Stimulated activated naive CD8-positive, alpha-beta T cell treated with anti-CD3 and anti-CD28 coated beads, Interleukin-15, Interleukin-2, amounts not matched to agents 100 U/mL and 50 U/mL, for 24 hours (primary cell): ENCODE results near the gene GATAD1.
"Not testable (repeated sequence)": the region's sequence is repeated elsewhere in the genome, so short reads cannot be mapped to it uniquely, and the experiment has no call there.

Experiments used
- ATAC-seq: fragments of 150-1000 bp; cut with Tn5 transposase; one replicate; pipeline ENCODE4 v1.10.0; 2021
- DNase-seq: peaks from one replicate; pipeline ENCODE4 v3.0.0; 2021

Gene GATAD1, protein sequence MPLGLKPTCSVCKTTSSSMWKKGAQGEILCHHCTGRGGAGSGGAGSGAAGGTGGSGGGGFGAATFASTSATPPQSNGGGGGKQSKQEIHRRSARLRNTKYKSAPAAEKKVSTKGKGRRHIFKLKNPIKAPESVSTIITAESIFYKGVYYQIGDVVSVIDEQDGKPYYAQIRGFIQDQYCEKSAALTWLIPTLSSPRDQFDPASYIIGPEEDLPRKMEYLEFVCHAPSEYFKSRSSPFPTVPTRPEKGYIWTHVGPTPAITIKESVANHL

DNA sequence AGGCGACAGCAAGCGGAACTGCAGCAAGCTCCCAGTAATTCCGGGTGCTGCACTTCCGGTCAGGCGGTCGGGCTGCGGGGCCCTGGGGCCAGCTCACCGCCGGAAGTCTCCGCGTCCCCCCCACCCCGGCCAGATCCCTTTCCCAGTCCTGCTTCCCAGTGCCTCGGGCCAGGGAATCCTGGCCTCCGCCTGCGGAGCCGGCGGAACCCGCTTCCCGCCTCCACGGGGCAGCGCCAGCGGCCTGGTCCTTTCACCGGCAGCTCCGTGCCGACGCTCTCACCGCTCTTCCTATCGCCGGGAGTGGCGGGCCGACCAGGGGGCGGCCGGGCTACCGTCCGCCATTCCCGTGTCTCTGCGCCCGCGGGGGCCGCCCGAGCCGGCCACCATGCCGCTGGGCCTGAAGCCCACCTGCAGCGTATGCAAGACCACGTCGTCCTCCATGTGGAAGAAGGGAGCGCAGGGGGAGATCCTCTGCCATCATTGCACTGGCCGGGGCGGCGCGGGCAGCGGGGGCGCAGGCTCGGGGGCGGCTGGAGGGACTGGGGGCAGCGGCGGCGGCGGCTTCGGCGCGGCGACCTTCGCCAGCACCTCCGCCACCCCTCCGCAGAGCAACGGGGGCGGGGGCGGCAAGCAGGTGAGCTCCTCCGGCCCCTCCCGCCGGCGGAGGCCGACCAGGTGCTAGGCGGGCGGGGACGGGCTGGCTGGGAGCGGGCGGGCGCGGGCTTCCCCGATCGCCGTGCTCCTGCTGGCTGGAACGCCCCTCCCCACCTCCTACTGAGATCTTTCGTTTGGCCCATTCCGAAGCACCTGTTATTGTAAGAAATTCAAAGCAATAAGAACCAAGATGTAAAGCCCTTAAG lies at the start of gene GATAD1:
Gene GATAD1, plus strand, starts transcription at position 138 of the 860 bp plus-strand sequence. Its CDS starts 248 bp downstream, at position 386.
- ATAC-seq = peak; percentile 89
- DNase-seq = peak; percentile 87

DNA sequence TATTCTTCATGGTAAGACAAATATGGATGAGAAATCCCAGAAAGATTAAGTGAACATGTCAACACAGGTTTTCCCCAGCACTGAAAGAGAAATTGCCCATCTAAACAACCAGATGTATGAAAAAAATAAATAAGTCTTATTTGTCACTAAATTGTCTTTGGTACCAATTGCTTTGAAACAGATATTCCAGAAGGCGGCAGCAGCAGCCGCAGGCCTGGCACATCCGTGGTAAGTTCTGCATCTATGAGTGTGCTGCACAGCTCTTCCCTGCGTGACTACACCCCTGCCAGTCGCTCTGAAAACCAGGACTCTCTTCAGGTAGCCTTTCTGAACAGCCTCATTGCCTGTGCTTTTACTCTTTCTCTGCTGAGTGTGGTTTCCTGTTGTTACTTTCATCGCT lies 49.7 kb upstream of the GATAD1 start:
- no peak for ATAC-seq
- no peak for DNase-seq

DNA sequence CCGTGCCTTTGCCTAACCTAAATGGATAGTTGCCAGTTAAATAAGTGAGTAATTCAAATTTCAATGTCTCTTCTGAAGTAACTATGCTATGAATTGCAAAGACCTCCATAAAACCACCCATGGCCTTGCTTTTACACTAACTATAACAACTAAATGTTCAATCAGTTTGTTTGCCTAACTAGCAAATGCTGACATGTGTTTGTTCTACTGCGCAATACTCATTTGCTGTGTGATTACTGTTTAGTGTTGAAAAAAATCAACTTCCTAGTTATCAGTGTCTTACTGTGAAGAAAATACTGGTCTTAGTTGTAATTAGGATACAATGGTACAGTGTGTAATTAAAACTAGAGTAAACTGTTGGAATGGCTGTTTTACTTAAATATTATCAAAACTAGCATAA lies 47.3 kb upstream of the GATAD1 start:
- ATAC-seq (no peak), DNase-seq (no peak)

DNA sequence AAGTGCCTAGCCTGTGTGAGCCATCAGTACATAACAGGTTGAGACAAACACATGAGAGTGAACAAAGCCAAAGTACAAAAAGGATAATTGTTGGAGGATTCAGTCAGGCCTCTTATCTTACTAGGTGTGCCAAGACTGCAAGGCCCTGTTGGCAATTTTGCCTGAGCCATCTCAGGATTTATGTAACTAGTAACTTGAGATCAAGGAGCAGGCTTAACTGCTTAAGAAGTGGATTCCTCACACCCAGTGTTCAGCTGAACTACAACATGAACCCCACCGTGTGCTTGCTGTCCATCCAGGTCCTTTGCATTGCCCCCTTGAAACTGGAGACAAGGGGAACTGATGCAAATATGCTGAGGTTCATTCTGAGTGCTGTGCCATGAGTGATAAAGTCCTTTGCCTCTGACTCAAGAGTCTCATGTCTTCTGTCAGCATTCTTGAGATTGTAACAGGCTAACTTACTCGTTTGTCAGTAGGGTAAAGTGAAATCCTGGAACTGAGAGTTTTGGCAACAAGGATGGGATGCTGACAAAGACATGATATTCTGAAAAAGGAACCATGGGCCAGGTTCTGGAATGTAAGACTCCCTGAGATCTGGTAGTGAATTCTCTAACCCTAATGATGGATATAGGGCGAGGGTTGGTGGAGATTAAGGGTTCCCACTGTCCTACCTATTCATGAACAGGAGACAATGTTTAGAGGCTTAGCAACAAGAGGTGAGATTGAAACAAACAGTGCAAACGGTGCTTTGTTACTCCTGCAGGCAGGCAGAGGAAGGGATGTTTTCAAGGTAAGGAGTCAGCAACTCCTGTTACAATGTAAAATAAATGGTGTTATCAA lies 44.1 kb upstream of the GATAD1 start:
- ATAC-seq (no peak), DNase-seq (no peak)

DNA sequence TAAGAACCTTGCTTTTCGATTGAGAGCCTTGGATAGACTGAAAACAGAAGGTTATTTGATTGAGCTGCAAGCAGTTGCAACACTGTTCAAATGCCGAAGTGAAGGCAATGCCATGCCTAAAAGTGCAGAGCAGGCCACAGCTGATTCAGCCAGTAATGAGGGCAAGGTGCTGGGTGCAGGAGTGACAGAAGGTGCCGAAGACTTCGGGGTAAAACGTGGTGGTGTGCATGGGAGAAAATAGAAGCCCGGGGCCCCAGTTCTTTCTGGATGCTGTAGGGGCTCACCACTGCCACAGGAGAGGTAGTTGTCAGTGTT lies 43.6 kb upstream of the GATAD1 start:
- ATAC-seq (no peak), DNase-seq (no peak)

DNA sequence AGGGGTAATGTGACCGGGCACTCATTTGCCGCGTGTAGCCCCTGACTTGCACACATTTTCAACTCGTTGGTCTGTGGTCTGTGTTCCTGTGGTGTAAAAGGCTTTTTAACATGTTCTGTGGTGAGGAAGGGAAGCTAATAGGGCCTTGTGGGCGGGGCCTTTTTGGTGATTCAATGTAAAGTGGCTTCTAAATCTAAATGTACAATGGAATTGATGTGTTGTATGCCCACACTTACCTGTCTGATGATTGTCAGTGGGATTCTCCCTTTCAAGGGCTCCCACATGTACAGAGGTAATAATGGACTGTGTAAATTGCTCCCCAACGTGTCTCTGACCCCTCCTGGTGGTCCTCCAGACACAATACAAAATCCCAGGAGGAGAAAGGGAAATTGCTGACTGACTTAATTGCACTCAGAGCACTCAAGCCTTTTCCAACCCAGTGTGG lies 43.1 kb upstream of the GATAD1 start:
- DNase-seq (peak; percentile 65), ATAC-seq (peak; percentile 82)

DNA sequence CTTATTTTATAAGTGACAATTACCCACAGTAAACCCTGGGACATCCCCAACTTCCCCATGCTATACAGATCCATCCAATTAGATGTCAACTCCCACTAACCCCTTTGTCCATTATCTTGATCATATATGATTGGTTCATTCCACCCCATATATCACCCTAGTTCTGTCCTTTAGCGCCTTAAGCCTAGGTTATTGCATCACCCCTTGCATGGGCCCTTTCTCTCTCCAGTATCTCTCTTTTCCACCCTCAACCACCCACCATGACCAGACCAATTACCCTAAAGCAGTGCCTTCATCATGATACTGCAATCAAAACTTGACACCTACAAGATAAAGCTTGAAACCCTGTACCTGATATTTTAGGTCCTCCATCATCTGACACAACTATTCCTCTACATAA lies 37.9 kb upstream of the GATAD1 start:
- no peak for ATAC-seq
- no peak for DNase-seq

DNA sequence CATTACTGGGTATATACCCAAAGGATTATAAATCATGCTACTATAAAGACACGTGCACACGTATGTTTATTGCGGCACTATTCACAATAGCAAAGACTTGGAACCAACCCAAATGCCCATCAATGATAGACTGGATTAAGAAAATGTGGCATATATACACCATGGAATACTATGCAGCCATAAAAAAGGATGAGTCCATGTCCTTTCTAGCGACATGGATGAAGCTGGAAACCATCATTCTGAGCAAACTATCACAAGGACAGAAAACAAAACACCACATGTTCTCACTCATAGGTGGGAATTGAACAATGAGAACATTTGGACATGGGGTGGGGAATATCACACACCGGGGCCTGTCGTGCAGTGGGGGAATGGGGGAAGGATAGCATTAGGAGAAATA lies 37.1 kb upstream of the GATAD1 start:
- ATAC-seq, DNase-seq: not testable (repeated sequence)

DNA sequence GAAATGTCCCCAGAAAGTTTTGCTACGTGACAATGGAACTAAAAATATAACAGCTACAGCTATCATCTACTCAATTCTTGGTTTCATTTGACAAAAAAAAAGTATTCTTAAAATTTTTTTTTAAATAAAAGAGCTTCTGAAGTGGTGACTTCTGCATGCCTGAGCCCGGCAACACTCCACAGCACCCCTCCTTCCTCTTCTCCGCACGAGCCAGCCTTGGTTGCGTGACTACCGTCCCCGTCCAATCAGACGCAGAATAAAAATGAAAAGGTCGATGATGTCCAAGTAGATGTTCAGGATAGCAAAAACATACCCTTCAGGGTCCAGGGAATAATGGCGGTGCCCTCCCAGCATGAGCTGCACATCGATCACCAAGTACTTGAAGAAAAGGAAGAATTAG lies 34.5 kb upstream of the GATAD1 start:
- no peak for DNase-seq
- ATAC-seq = no peak

DNA sequence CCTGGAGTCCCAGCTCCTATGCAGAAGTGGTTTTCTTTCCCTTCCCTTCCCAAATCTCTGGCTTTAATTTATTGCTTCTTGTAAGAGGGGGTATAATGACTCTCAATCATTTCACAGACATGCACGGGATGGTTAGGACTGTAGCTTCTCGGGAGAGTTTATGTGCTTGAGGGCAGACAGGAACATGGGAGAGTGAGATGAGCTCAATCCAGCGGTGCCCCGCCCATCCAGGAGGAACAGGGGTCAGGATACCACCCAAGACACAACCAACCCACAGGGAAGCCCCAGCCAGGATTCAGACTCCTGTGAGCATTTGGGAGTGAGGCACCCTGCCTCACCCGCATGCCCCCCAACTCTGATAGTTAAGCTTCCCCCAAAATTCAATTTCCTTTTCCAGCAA lies 33.7 kb upstream of the GATAD1 start:
- DNase-seq (no peak), ATAC-seq (no peak)

DNA sequence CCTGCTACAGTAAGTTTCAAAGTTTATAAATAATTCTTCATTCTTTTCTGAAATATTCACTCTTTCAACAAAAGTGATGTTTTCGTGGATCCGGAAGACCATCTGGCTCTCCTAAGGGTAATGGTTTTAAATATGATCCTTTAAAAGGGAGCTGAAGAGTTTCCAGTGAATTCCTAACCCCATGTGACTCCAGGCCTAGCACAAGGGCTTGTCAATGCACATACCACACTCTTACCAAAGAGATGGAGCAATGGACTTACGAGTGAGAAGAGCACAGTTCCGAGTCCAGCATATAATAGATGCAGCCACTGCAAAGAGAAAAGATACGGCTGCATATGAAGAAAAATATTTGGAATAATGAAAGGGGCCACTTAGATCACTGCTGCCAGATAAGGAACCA lies 32.1 kb upstream of the GATAD1 start:
- ATAC-seq = no peak

DNA sequence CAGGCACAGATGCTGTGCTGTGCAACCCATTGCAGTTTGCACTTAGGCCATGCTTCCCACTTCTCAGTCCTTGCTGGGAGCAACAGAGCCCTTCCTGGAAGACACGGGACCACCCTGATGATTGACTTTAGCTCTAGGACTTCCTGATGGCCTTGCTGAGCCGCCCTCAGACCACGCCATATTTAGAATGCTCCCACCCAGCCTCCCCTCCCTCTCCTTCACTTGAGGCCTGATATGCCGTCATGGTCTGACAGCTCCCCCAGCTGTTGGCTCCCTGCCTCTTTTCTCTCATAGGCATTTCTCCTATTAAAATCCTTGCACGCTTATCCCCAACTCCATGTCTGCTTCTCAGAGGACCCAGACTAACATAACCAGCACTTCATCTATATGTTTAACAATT lies 29.4 kb upstream of the GATAD1 start:
- DNase-seq (no peak), ATAC-seq (no peak)

More for the DNA sequence above, 32.1 kb upstream of the GATAD1 start:
- DNase-seq = no peak

DNA sequence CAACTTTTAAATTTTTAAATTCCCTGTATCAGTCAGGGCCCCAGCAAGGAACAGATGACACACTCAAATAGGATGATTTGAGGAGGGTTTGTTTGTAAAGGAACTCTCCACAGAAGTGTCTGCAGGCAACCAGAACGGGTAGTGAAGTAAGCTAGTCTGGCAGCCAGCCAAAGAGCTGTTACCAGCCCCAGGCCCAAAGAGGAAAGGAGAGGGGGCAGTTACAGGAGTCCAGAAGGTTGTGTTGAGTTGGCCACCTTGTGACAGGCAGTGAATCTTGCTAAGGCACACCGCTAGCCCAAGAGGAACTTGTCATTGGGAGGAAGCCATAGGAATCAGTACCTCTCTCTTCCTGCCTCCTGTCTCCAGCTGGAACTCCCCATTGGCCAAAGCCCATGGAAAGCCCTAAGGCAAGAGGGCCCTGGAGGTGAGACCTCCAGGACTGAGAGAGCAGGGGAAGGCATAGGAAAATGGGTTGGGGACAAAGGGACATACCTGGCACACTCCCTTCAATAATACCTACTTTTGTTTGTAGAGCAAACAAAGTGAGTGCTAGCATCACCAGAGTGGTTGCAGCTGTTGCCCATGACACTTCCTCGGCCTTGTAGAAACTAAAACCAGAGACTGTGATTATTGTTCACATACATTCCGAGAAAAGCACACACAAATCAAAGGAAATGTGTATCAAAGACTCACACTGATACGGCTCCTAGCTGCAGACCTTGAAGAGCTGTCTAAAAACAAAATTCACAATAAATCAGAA lies 25.4 kb upstream of the GATAD1 start:
- no peak for DNase-seq
- no peak for ATAC-seq

DNA sequence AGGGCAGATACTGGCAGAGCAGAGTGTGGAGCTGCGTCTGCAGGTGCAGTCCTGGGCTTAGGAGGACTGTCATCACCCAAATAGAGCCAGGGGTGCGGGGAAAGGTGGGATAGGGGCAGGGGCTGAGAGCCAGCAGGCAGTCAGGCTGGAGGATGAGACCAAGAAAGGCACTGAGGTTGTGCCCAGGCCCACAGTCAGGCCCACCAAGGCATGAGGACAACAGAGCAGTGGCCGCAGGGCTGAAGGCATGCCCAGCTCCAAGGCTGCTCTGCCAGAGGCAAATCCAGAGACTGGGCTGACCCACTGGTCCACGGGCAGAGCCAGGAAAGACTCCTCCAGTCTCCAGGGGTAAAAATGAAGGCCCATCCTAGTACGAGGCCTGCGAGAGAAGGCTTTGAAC lies 24.4 kb upstream of the GATAD1 start:
- DNase-seq = no peak
- ATAC-seq = no peak

DNA sequence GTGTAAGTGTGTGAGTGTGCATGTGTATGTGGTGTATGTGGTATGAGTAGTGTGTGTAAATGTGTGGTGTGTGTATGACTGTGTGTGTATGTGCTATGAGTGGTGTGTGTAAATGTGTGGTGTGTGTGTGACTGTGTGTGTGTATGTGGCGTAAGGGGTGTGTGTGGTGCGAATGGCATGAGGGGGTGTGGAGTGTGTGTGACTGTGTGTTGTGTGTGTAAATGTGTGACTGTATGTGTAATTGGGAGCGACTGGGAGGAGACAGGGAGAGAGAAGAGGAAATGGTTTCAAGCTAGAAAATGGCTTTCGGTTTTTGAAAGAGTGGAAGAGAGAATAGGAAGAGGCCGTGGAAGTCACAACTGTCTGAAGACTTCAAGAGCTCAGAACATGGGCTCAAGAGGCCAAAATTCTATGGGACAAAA lies 23.6 kb upstream of the GATAD1 start:
- DNase-seq (no peak), ATAC-seq (no peak)

DNA sequence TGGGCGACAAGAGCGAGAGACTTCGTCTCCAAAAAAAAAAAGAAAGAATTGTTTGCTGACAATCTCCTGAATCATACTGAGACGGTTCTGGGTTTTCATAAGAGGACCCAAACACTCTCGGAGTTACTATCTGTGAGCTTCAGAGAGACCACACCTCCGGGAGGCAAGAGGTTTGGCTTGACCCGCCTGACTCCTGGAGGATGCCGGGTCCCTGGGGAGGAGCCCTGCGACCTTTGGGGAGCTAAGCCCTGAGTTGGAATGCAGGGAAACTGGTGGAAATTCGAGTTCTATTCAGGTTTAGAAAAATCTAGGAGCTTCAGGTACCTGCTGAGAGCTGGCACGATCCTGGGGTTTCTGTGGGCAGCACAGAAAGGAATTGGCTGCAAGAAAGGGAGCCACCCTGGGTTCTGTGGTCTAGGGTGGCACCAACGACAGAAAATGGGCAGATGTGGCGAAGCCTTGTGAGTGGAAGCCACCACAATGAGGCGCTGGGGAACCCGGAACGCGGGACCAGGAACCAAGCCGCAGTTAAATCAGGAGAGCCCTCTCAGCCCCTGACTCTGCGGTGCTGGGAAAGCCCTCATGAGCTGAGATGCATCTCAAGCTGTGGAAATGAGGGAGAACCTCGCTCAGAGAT lies 21.9 kb upstream of the GATAD1 start:
- ATAC-seq = no peak

DNA sequence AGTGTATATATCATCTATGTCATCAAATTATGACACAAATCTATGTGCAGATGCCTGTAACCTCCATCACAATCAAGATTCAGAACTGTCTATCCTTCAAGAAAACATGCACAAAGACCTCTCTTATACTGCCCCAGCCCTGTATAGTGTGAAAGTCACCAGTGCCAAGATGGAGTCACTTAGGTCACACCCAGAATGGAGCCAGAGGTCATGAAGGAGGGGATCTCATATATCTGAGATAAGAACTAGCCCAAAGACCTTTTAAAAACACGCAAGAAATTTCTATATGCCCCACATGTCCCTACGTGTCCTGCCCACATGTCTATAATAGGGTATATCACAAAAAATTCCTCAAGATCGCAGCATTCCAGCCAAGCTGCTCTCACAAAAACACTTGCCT lies 20.1 kb upstream of the GATAD1 start:
- DNase-seq = no peak
- no peak for ATAC-seq

More for the DNA sequence above, 21.9 kb upstream of the GATAD1 start:
- DNase-seq = no peak

DNA sequence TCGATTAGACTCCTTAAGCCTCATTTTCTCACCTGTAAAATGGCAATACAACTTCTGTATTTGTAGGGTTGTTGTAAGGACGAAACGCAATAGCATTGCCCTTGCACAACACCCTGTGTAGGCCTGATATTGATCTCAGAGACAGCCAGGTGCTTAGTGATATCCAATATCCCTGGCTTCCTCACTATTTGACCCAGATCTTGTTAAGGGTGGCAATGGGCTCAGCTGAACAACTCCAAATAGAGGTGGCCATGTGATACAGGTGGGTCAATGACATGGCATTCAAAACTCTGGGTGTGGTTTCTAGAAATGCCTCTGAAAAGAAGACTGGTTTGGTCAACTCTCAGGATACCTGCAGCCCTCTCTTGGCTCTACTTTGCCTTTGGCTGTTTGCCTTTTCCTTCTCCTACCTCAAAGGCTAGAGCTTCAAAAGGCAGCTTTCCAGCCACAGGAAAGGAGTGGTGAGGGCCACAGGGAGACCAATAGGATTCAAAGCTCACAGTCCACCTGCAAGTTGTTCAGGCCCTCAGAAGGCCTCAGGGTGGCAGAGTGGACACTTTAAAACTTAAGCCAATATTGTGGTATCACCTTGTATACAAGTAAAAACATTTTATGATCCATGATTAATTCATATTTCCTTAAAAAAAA lies 14.9 kb upstream of the GATAD1 start:
- no peak for ATAC-seq
- DNase-seq = no peak

DNA sequence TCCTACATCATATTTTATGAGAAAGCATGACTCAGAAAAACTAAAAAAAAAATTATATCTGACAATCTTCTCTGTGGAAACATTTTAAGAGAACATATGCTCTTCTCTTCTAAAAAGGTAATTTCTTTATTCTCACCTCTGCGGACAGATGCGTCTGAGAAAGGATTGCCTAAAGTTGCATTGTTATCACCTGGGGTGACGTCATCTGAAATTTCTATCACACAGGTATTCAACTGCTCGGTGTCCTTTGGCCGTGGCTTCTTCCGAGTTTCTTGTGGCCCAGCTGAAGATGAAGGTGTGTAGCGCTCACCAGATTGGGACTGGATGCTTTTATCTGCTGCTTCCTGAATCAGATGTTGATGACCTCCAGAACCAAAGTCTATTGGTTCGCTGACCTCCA lies 14.3 kb upstream of the GATAD1 start:
- DNase-seq = no peak
- no peak for ATAC-seq

DNA sequence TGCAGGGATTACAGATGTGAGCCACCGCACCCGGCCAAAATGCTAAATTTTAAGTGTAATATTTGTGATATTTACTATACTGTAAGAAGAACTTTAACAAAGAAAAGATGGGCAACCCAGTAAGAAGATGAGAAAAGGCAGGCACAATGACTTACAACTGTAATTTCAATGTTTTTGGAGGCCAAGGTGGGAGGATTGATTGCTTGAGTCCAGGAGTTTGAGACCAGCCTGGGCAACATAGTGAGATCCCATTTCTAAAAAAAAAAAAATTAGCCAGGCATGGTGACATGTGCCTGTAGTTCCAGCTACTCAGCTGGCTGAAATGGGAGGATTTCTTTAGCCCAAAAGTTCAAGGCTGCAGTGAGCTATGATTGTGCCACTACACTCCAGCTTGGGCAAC lies 11.7 kb upstream of the GATAD1 start:
- DNase-seq (no peak), ATAC-seq (no peak)
